SK-N-MC (cell line): ENCODE results near the gene IQCN.
A peak's percentile ranks its signal among the peaks of the same experiment; 100 is the strongest.

Source experiments
- DNase-seq: peaks from one replicate; pipeline ENCODE4 v3.0.0-alpha.2; 2011; ENCODE audit warnings: low read depth, low spot score
- H3K27ac ChIP-seq: fragments of 200-600 bp; sonication (generic); 2 replicates; pipeline ENCODE4 v1.5.1; 2016; ENCODE audit warnings: mixed run types
- H3K36me3 ChIP-seq: fragments of 200-600 bp; sonication (generic); 2 replicates; pipeline ENCODE4 v1.6.1; 2017; ENCODE audit warnings: antibody characterized with exemption, low read length, mixed read lengths; ENCODE audit not compliant: insufficient read depth
- H3K4me3 ChIP-seq: fragments of 200-600 bp; sonication (generic); 2 replicates; pipeline ENCODE4 v1.5.1; 2016
- H3K9ac ChIP-seq: fragments of 200-600 bp; sonication (generic); 2 replicates; pipeline ENCODE4 v1.8.0; 2017; ENCODE audit warnings: mixed run types, mixed read lengths; ENCODE audit not compliant: insufficient read length
- H3K9me3 ChIP-seq: fragments of 200-600 bp; sonication (generic); 2 replicates; pipeline ENCODE4 v1.6.1; 2017; ENCODE audit warnings: low read depth, mild to moderate bottlenecking, antibody characterized with exemption, low read length, moderate library complexity, mixed read lengths
- EZH2 ChIP-seq: fragments of 200-600 bp; sonication (generic); IDR thresholded peaks from one replicate; pipeline ENCODE4 v1.6.1; 2017; ENCODE audit warnings: antibody characterized with exemption
- FOXP2 ChIP-seq: optimal IDR thresholded peaks from 2 replicates; pipeline ENCODE3; 2011; ENCODE audit warnings: mild to moderate bottlenecking, moderate library complexity; ENCODE audit not compliant: insufficient read depth; ENCODE audit errors: extremely low read length, control extremely low read depth
- POLR2AphosphoS5 ChIP-seq: IDR thresholded peaks from 2 replicates; pipeline ENCODE4 v1.6.1; 2012; ENCODE audit warnings: mild to moderate bottlenecking, low read depth, low read length, borderline replicate concordance

IQCN gene

GRCh38 chr19:18307271-18307681 is 33.0 kb upstream of the IQCN start:
- peak overlapping the region; percentile 76 for H3K27ac ChIP-seq
- peaks cover 30% of the 10 kb centered on the region for H3K36me3 ChIP-seq

GRCh38 chr19:18306888-18307260 is 32.6 kb upstream of the IQCN start:
- DNase-seq: no peak
- TF ChIP-seq EZH2: no peak
- TF ChIP-seq FOXP2: no peak
- Histone ChIP-seq H3K9me3 (no peaks in the 10 kb centered on the region), H3K9ac (no peak overlapping the region), H3K36me3 (peaks cover 26% of the 10 kb centered on the region), H3K27ac (peak overlapping the region; percentile 76), H3K4me3 (no peak overlapping the region)

More at GRCh38 chr19:18307271-18307681, 33.0 kb upstream of the IQCN start:
- Histone ChIP-seq H3K9ac (no peak overlapping the region), H3K9me3 (no peaks in the 10 kb centered on the region), H3K4me3 (no peak overlapping the region)
- DNase-seq: no peak
- TF ChIP-seq POLR2AphosphoS5 (no peak), EZH2 (no peak), FOXP2 (no peak)

GRCh38 chr19:18306209-18306887 is 32.1 kb upstream of the IQCN start:
- H3K36me3 ChIP-seq: peaks cover 21% of the 10 kb centered on the region
- H3K9me3 ChIP-seq: no peaks in the 10 kb centered on the region
- no peak overlapping the region for H3K4me3 ChIP-seq
- no peak overlapping the region for H3K9ac ChIP-seq
- DNase-seq: no peak
- TF ChIP-seq FOXP2: no peak
- no peak for TF ChIP-seq POLR2AphosphoS5
- TF ChIP-seq EZH2: no peak
- H3K27ac ChIP-seq: peak overlapping the region; percentile 76; the same call in 1 of the 2 replicates

- TF ChIP-seq EZH2 (no peak), POLR2AphosphoS5 (0 out of 2 replicates have a peak, but pooled peaks have one; percentile 17), FOXP2 (no peak)
- Histone ChIP-seq H3K27ac (peak overlapping the region; percentile 67), H3K9ac (peak overlapping the region; percentile 53), H3K9me3 (no peaks in the 10 kb centered on the region), H3K4me3 (no peak overlapping the region), H3K36me3 (peaks cover 13% of the 10 kb centered on the region)
- no peak for DNase-seq
Observed at GRCh38 chr19:18304458-18305310, 30.4 kb upstream of the IQCN start.

- TF ChIP-seq POLR2AphosphoS5 (no peak), EZH2 (no peak), FOXP2 (no peak)
- peaks cover 8% of the 10 kb centered on the region for H3K36me3 ChIP-seq
- no peak for DNase-seq
- H3K9me3 ChIP-seq: no peaks in the 10 kb centered on the region
- H3K9ac ChIP-seq: no peak overlapping the region
- no peak overlapping the region for H3K27ac ChIP-seq
- no peak overlapping the region for H3K4me3 ChIP-seq
Observed at GRCh38 chr19:18304208-18304457, 29.9 kb upstream of the IQCN start.

GRCh38 chr19:18301718-18302111 is 27.5 kb upstream of the IQCN start:
- Histone ChIP-seq H3K9me3 (no peaks in the 10 kb centered on the region), H3K36me3 (no peaks in the 10 kb centered on the region; the same call in 1 of the 2 replicates), H3K4me3 (no peak overlapping the region), H3K9ac (no peak overlapping the region), H3K27ac (no peak overlapping the region)
- no peak for DNase-seq
- TF ChIP-seq EZH2 (no peak), FOXP2 (no peak), POLR2AphosphoS5 (no peak)

- TF ChIP-seq FOXP2 (no peak), EZH2 (no peak), POLR2AphosphoS5 (no peak)
- no peaks in the 10 kb centered on the region for H3K9me3 ChIP-seq
- no peaks in the 10 kb centered on the region for H3K36me3 ChIP-seq
- no peak overlapping the region for H3K9ac ChIP-seq
- H3K27ac ChIP-seq: no peak overlapping the region
- no peak for DNase-seq
- H3K4me3 ChIP-seq: no peak overlapping the region
Observed at GRCh38 chr19:18300930-18301717, 26.9 kb upstream of the IQCN start.

- no peak overlapping the region for H3K27ac ChIP-seq
- no peaks in the 10 kb centered on the region for H3K36me3 ChIP-seq
- TF ChIP-seq EZH2 (no peak), POLR2AphosphoS5 (no peak), FOXP2 (no peak)
- H3K9me3 ChIP-seq: no peaks in the 10 kb centered on the region
- H3K4me3 ChIP-seq: no peak overlapping the region
- DNase-seq: no peak
- H3K9ac ChIP-seq: no peak overlapping the region
Observed at GRCh38 chr19:18299654-18300053, 25.4 kb upstream of the IQCN start.
